GM19193 (cell line): ENCODE data around the gene SBNO2.

Experiments
- POLR2A ChIP-seq: IDR thresholded peaks from 4 replicates; pipeline ENCODE4 v1.6.1; 2011; ENCODE audit not compliant: insufficient read depth, insufficient read length; ENCODE audit errors: extremely low read depth

Gene SBNO2

DNA sequence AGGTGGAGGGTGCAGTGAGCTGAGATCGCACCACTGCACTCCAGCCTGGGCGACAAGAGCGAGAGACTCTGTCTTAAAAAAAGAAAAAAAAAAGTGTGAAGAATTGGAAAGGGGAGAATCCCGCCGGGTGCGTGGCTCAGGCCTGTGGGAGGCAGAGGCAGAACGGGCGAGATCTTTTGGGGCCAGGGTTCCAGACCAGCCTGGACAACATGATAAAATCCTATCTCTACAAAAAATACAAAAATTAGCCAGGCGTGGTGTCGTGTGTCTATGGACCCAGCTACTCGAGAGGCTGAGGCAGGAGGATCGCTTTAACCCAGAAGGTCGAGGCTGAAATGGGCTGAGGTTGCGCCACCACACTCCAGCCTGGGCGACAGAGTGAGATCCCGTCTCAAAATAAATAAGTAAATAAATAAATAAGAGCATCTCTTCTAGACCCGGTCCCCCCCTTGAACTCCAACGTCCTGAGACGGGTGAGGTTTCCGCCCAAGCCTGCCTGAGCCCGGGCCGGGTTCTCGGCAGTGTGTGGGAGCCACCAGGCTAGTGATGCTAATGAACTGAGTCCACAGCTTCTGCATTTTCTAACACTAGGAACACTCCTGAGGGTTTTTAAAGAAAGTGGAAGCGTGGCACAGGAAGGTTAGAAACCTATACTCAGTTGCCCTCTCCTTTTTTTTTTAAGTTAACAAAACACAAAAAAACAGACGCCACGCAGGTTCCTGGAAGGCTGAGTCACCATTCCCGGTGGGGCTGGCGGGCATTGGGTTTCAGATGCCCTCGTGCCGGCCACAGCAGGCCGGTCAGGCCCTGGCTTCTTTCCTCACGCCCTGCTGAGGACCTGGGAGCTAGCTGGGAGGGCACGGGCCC is 48.2 kb downstream of the SBNO2 start:
- no peak for TF ChIP-seq POLR2A

DNA sequence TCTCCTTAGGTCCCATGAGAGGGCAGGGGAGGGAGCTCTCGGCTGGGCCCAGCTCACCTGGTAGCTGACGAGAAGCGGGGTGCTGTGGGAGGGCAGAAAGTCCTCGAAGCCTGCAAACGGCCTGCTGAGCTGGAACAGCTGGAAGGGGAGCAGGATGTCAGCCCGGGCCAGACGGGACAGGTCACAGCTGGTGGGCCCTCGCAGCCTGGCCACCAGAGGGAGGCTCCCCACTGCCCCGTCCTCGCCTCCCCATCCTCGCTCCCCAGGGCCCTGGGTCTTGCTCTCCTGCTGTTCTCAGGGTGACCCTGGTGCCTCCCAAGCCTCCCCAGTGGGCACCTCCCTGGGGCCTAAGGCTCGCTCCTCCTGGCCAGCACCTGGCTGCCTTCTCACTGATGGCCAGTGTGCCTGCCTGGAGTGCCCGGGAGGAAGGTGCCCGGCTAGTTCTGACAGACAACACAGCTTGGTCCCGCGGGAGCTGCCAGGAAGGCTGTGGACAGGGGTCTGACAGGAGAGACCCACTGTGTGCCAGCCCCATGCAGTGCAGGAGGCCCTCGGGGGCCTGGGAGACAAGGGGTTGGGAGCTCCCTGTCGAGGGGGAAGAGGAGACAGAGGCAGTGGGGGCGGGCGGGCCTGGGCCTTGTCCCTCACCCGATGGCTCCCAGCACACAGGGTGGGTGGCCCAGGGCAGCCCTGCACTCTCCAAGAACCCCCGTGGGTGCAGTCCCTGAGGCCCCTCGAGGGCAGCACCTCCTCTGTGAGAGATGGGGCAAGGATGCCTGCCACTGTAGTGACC is 50.0 kb downstream of the SBNO2 start:
- TF ChIP-seq POLR2A: no peak

DNA sequence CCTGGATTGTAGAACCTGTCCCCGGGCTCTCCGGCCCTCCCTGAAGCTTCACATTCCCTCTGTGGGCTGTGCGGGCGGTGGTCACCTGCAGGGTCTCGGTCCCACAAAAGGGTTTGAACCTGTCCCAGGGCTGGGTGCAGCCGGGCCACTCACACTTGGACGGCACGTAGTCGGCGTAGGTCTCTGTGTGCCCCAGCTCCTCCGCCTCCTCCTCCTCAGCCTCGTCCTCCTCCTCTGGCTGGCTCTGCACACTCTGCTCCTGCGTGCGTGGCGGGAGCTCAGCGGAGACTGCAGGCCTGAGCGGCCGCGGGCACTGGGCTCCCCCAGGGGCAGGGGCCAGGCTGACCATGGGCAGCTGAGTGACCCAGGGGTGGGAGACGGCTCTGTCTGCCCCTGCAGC is 50.7 kb downstream of the SBNO2 start:
- TF ChIP-seq POLR2A: no peak

DNA sequence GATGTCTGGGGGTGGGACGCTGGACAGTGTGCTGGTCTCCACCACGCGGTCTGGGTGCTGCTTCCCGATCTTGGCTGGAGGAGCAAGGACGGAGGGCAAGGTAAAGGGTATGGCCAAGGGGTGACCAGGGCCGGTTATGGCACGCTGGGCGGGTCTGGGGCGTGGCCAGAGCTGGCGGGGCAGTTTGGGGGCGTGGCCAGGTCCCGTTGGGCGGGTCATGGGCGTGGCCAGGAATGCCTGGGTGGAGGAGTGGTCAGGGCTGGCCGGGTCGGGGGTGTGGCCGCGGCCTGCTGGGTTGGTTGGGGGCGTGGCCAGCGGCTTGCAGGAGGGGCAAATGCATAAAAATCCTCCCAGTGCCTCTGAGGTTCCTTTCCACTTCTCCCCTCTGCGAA is 51.1 kb downstream of the SBNO2 start:
- no peak for TF ChIP-seq POLR2A

DNA sequence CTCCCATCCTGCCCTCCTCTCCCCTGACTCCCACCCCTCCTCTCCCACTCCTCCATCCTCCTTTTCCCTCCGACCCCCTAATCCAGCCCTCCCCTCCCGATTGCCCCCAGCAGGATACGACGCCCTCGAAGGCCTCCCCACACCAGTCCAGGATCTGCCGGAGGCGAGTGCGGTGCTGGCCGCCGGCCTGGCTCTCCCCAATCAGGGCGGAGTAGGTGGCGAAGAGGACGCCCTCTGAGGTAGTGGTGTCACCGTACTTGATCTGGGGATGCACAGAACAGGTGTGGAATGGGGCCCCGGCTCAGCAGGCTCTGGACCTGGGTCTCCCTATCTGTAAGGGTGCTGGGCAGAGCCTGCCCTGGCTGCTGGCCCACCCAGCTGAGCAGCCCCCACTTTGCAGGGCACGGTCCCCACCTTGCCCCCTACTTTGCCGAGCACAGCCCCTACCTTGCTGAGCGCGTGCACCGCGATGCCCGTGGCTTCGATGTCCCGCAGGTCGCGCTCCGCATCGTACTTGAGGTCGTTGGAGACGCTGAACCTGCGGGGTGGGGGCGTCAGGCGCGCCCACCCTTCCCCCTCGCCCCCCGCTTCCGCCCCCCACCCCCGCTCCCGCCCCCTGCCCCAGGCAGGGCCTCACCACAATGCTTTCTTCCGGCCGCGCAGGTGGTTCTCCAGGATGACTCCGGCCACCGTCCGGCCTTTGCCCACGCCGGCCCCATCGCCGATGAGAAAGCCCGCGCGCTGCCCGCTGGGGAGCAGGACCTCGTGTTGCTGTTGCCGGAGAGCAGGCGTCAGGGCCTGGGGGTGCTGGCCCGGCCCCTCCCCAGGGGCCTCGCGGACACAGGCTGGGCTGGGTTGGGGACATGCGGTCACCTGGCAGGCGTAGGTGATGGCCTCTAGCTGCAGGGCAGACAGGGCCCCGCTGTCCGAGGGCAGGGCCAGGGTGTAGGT is 51.8 kb downstream of the SBNO2 start:
- TF ChIP-seq POLR2A: no peak

DNA sequence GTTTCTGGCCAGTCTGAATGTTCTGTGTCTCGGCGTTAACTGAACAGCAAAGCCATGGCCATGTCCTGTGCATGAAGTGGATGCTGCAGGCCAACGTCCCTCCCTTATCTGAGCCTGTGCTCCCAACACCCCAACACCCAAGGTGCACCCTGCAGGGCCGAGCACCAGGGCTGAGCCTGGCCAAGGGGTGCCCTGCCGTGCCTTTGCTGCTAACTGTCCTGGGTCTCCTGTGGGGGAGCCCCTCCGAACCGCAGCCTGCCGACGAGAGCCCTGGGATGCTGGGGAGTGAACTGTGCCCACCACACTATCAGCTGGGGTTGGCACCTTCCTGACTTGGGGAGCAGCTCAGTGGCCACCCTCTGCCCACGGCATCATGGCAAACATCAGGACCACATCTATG is 52.7 kb downstream of the SBNO2 start:
- no peak for TF ChIP-seq POLR2A

DNA sequence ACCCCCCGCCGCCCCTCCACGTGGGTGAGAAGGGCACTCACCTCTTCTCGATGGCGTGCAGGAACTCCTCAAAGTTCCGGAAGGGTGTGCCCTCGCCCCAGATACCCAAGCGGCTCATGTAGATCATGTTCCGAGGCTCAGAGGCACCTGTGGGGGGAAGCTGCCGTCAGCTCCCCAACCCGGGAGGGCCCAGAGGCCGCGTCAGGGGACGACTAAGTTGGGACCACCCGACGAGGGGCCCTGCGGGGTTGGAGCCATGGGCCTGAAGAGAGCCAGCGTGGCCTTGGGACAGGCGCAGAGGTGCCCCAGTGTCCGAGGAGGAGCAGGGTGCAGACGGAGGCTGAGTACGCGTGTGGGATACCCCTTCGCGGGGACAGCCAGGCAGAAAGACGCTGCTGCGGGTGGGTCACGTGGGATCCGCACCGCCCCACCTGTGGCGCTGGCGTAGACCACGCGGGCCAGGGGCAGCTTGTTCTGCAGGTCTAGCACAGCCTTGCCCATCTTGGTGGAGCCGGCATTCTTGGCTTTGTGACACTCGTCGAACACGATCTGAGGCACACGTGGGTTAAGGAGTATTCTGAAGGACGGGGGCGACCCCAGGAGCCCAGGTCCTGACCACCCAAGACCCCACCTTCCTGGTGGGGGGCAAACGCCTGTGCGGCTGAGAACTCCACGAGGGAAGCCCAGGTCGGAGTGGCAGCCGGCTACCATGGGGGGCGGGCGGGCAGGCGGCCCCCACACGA is 54.4 kb downstream of the SBNO2 start:
- no peak for TF ChIP-seq POLR2A

DNA sequence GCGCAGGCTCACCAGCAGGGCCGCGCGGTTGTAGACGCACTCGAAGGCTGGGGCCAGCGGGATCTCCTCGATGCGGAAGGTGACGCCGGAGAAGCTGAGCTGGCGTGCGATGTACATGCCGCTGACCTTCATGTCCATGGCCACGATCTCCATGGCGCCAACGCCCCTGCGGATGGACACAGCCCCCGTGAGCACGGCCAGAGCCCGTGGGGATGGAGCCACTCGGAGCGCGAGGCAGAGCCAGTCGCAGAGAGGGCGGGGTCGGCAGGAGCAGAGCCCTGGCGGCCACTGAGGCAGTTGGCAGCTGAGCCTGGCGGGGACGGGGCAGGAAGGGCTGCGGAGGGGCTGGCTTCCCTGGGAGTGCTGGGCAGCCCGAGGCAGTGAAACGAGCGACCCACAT is 55.1 kb downstream of the SBNO2 start:
- TF ChIP-seq POLR2A: no peak

DNA sequence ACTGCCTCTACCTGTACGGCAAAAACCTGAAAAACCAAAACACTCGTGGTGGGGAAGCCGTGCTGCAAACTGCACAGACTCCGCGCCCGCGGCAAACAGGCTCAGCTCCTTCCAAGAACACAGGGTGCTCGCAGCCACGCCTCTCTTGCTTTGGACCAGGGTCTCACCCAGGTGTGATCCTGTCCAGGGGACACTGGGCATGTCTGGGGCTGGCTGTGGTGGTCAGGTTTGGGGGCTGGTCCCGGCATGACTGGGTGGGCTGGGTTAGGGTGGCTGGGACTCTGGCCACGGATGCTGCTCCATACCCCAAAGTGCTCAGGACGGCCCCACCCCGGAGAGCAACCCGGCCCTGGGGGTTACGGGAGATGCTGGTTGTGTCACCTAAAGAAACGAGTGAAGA is 56.4 kb downstream of the SBNO2 start:
- no peak for TF ChIP-seq POLR2A

DNA sequence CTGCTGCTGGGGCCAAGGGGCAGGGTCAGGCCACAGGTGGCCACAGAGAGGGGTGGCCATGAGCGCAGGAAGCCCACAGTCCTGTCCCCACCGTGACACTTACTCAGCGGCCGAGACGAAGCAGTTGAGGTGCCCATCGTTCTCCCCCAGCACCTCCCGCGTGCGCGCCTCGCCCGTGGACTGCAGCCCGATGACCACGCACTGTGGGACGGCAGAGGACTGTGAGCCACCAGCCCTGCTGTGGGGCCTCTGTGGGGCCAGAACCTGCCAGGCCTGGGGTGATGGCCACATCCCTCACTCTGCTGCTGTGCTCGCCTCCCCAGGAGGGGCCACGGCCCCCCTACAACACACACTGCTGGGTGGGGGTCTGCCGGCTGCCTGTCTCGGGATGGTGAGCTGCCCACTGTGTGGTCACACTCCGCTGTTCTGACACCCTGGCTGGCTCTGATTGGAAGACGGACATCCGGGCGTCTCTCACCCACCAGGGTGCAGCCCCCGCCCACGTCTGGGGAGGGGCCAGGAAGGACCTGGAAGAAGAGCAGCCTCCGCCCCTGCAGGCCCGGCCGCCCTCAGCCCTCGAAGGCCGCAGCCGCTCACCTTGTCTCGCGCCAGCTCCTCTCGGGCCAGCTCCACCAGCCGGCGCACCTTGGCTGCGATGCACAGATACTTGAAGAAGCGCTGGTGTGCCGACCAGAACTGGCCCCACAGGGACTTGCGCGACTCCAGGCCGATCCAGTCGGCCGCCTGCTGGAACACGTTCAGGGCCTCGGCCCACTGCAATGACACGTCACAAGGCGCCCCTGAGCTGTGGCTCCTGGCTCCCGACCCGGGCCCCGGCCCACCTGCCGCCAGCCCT is 57.1 kb downstream of the SBNO2 start:
- TF ChIP-seq POLR2A: no peak

DNA sequence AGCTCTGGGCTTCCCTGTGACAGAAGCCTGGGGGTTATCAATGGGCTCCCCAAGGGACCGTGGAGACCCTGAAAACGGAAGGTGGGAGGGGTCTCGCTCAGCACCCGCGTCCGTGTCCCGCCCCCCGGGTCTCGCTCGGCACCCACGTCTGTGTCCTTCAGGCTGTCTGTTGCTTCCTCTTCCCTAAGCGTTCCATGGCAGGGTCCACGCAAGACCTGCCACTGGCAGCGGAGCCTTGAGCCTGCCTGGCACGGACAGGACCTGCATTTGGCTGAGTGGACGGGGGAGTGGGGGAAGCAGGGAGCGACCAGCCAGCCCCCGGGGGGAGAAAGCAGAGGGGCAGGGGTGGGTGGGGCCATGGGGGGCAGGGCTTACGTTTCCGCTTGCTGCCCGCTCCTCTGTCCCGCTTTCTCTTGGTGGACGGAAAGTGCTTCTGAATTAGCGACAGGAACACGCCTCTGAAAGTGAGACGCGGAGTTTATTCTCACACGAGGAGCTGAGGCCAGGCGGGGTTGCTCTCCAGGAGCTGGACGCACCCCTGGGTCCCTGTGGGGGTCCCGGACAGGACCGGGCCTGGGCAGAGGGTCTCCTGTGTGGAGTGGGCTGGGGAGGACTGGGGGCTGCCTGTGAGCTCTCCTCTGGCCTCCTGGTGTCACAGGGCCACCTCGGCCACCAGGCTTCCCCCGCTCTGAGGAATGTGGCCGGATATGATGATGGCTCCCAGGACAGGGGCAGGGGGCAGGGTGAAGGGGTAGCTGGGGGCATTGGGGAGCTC is 58.2 kb downstream of the SBNO2 start:
- no peak for TF ChIP-seq POLR2A

DNA sequence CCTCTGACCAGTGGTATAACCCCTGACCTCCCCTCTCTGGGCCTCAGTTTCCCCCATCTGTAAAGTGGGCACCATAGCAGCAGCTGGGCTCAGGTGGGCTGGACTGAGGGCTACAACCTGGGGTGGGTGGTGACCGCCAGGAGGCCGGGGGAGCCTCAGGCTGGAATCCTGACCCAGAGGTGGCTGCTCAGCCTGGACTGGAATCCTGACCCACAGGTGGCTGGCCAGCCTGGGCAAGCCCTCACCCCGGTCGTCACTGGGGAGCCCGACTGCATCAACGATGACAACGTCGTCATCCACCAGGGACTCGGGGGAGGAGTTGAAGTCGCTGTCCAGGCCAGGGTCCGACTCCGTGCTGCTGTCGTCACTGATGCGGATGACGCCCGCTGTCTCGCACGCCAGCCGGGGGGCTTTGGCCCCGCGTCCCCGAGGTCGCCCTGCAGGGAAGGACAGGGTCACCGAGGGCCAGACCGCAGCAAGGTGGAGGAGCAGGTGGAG is 60.0 kb downstream of the SBNO2 start:
- TF ChIP-seq POLR2A: peak; percentile 5

DNA sequence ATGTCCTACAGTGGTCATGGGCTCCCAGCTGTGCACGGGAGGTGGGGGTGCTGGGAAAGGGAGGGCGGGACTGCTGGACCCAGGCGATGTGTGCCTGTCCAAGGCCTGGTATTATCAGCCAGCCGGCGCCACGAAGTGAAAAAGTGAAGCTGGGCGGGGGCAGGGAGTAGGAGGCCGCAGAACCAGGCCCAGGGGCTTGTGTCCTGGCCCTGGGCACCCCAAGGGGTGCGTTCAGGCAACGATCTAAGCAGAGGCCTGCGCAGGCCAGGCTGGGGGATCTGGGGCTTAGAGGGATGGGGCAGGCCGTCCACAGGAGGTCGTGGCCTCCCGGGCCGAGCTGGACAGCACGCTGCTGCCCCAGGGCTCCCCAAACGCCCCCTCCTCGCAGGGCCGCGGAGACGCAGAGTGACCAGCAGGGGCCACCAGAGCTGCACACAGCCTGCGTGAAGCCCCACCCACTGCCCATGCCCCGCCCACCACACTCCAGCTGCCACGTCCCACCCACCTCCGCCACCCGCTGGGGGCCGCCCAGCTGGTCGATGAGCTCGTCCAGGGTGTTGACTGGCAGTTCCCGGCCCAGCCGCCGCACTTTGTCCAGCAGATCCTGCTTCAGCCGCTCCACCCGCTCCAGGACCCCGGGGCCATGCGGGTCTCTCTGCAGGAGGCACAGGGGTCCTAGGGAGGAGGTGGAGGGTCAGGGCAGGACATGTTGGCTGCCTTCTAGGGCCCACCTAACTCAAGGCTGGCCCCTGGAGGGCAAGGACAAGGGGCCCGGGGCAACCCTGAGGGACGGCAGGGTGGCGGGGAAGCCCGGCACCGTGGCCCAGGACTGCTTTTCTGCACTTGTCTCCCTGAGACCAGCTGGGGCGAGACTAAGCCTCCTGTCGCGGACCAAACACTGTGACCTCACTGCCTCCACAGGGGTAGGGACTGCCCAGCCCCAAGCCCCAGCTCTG is 60.8 kb downstream of the SBNO2 start:
- no peak for TF ChIP-seq POLR2A
